IPS-18c (cell line): ENCODE measurements around the gene MTF2.
A peak's percentile ranks its signal among the peaks of the same experiment; 100 is the strongest.
"Not testable (repeated sequence)": the region's sequence is repeated elsewhere in the genome, so short reads cannot be mapped to it uniquely, and the experiment has no call there.

Experiments used
- H3K4me3 ChIP-seq: 2 replicates; pipeline ENCODE4 v1.7.0; 2013; ENCODE audit warnings: low read depth, mild to moderate bottlenecking, low read length, moderate library complexity; ENCODE audit not compliant: insufficient read depth
- H3K9me3 ChIP-seq: one replicate; pipeline ENCODE4 v1.6.1; 2013; ENCODE audit warnings: mild to moderate bottlenecking, low read length, moderate library complexity; ENCODE audit not compliant: control insufficient read depth, insufficient read depth

MTF2 gene

DNA sequence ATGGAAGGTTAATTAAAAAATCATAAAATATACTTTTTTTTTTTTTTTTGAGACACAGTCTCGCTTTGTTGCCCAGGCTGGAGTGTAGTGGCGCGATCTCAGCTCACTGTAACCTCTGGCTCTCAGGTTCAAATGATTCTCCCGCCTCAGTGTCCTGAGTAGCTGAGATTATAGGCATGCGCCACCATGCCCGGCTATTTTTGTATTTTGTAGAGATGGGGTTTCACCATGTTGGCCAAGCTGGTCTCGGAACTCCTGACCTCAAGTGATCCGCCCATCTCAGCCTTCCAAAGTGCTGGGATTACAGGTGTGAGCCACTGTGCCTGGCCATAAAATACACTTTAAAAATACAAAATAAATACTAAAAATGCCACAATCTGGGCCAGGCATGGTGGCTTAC lies 84.2 kb downstream of the MTF2 start:
- not testable (repeated sequence) for H3K4me3 ChIP-seq, H3K9me3 ChIP-seq

DNA sequence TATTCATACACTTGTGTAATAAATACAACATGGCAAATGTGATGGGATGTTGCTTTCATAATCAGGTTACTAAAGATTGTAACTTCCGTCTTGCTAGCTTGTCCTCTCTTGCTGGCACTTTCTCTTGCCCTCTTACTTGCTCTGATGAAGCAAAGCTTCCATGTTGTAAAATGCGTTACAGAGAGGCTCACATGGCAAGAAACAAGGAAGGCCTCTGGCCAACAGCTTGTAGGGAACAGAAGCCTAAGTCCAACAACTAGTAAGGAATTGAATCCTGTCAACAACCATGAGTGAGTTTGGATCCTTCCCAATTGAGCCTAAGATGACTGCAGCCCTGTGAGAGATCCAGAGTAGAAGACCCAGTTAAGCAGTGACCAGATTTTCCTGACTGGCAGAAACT lies 85.7 kb downstream of the MTF2 start:
- Histone ChIP-seq H3K9me3 (no peaks in the 10 kb centered on the region), H3K4me3 (no peak overlapping the region)

DNA sequence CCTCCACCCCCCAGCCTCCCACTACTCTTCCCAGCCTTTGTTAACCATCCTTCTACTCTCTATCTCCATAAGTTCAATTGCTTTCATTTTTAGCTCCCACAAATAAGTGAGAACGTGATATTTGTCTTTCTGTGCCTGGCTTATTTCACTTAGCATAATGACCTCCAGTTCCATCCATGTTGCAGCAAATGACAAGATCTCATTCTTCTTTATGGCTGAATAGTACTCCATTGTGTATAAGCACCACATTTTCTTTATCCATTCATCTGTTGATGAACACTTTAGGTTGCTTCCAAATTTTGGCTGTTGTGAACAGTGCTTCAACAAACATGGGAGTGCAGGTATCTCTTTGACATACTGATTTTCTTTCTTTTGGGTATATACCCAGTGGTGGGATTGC lies 86.8 kb downstream of the MTF2 start:
- not testable (repeated sequence) for H3K9me3 ChIP-seq, H3K4me3 ChIP-seq

DNA sequence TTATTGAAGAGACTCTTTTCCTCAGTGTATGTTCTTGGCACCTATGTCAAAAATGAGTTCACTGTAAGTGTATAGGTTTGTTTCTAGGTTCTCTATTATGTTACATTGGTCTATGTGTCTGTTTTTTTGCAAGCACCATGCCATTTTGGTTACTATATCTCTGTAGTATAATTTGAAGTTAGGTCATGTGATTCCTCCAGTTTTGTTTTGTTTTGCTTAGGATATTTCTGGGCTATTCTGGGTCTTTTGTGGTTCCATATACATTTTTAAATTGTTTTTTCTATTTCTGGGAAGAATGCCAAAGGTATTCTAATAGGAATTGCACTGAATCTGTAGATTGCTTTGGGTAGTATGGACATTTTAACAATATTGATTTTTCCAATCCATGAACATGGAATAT lies 87.9 kb downstream of the MTF2 start:
- Histone ChIP-seq H3K4me3 (no peak overlapping the region), H3K9me3 (no peaks in the 10 kb centered on the region)

DNA sequence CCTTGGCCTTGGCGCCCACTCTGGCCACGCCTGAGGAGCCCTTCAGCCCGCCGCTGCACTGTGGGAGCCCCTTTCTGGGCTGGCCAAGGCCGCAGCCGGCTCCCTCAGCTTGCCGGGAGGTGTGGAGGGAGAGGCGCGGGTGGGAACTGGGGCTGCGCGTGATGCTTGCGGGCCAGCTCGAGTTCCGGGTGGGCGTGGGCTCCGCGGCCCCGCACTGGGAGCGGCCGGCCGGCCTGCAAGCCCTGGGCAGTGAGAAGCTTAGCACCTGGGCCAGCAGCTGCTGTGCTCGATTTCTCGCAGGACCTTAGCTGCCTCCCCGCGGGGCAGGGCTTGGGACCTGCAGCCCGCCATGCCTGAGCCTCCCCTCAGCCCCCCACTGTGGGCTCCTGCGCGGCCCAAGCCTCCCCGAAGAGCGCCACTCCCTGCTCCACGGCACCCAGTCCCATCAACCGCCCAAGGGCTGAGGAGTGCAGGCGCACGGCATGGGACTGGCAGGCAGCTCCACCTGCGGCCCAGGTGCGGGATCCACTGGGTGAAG lies 91.1 kb downstream of the MTF2 start:
- not testable (repeated sequence) for H3K4me3 ChIP-seq

DNA sequence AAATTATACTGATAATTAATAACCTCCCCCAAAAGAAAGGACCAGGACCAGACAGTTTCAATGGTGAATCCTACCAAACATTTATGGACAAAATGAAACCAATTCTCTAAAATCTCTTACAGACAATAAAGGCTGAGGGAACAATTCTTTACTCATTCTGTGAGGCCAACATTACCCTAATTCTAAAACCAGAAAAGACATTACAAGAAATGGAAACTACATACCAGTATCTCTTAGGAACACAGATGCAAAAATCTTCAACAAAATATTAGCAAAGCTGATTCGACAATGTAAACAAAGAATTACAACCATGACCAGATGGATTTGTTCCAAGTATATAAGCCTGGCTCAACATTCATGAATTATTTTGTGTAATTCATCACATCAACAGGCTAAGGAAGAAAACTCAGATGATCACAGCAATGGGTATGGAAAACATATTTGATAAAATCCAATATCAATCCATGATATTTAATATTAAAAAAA lies 92.5 kb downstream of the MTF2 start:
- no peak overlapping the region for H3K4me3 ChIP-seq
- no peaks in the 10 kb centered on the region for H3K9me3 ChIP-seq

More for the DNA sequence above, 91.1 kb downstream of the MTF2 start:
- not testable (repeated sequence) for H3K9me3 ChIP-seq

DNA sequence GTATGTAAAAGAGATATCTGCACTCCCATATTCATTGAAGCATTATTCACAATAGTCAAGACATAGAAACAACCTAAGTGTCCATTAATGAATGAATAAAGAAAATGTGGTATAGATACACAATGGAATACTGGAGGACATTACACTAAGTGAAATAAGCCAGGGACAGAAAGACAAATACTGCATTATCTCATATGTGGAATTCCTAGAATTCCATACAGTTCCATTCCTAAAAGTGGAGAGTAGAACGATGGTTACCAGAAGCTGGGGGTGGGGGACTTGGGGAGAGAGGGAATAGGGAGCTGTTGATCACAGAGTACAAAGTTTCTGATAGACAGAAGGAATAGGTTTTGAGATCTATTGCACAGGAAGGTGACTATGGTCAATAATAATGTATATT lies 93.7 kb downstream of the MTF2 start:
- H3K9me3 ChIP-seq, result no peaks in the 10 kb centered on the region
- no peak overlapping the region for H3K4me3 ChIP-seq

DNA sequence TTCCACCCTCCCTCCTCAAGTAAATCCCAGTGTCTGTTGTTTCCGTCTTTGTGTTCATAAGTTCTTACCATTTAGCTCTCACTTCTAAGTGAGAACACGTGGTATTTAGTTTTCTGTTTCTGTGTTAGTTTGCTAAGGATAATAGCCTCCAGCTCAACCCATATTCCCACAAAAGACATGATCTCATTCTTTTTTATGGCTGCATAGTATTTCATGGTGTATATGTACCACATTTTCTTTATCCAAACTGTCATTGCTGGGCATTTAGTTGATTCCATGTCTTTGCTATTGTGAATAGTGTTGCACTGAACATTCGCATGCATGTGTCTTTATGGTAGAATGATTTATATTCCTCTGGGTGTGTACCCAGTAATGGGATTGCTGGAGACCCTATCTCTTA lies 95.6 kb downstream of the MTF2 start:
- not testable (repeated sequence) for H3K9me3 ChIP-seq, H3K4me3 ChIP-seq

DNA sequence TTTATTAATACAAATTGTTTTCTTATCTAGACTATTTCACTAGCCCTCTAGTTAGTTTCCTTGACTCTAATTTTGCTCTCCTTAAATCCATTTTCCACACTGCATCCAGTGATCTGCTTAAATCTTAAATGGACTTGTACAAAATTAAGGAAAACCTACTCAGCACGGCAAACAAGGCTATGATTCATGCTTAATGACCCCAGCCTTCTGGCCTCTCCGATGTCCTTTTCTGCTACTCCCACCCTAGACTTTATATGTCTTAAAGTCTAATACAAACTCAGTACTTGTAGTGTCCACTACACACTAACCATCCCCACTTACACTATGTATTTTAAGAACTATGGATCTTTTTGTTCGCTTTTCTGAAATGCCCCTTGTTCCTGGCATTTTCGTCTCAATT lies 98.9 kb downstream of the MTF2 start:
- Histone ChIP-seq H3K9me3 (no peaks in the 10 kb centered on the region), H3K4me3 (peak overlapping the region; percentile 21; the same call in 1 of the 2 replicates)

DNA sequence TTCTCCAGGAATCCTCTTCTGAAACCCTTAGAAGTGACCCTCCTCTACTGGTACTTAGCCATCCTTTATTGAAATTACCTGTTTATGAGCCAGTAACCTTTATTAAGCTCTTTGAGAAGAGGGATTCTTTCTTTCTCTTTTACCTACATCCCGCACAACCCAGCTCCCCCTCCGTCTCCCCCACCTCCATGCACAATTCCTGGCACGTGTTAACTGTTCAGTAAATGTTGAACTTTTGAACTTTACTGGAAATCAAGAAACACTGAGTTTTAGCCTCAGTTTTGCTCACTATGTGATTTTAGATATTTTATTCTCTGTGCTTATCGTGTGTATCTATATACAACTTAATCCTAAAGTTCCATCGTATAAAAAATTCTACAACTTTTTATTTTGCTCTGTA lies 99.3 kb downstream of the MTF2 start:
- Histone ChIP-seq H3K9me3 (no peaks in the 10 kb centered on the region), H3K4me3 (peak overlapping the region; percentile 21)

DNA sequence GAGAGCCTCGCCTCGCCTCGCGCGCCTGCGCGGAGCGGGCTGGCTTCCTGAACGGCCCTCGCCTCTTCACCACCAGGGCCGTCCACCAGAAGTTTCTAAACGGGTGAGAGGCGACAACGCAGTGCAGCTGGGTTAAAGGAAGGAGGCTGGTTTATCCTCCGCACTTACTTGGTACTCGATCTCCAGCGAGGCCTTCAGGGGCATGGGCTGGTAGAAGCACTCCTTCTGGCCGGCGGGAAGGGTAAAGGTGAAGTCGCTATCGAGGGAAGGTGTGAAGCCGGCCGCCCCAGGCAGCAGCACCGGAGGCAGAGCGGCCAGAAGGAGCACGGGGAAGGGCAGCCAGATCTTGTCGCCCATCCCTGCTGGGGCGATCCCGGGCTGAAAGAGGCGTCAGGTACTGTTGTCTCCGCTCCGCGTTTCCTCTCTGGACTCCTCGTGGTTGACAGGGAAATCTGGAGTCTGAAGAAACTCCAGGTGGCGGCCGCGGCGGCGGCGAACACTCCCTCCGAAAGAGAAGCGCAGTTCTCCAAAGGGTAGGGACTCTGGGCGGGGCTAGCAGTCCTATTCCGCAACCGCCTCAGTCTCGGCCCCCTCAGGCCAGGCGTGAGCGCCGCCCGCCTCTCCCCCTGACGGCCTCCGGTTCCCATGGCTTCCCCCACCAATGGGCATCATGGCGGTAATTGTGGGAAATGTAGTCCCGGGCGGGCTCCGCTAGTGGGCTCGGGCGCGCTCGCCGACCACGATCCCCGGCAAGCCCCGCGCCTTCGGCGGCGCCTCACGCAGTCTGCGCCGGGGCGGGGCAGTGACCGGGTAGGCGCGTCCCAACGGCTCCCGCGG lies 101.0 kb downstream of the MTF2 start, which contains the start of gene TMED5:
Gene TMED5 (minus strand): TSS at position 528 of the 837 bp plus-strand sequence. CDS start 171 bp downstream, at position 357.
- peak within 1 kb of the TSS; percentile 93 for H3K4me3 ChIP-seq

DNA sequence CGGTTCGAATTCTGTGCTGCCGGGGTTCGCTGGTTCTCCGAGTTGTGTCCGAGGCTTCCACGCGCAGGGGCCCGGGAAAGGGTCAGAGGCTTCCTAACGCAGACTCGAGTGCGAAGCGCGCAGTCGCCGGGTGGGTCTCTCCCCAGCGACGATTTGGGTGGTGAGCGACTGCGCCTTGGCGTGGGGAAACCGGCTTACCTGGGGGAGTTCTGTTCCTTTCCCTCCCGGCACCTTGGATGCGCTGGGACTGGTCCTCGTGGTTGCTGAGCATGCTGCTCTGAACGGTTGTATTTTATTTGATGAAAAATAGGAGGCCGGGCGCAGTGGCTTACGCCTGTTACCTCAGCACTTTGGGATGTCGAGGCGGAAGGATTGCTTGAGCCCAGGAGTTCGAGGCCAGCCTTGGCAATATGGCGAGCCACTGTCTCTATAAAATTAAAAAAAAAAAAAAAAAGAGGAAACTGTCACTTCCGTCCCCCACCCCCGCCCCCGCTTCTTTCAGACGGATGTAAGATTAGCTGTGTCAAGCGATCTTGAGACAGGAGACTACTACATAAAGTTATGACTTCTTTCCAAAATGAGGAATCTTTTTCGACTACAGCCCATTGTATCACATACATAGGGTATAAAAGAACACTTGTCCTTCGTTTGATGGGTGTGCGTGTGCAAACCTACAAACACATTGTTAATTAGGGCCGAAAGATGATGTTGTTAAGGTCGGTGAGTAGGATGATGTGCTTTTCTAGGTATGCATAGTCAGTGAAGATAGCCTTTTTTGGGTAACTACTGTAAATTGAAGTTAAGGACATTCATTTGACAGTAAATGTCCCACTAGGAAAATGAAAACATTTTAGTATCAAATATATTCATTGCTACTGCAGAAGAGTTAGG lies 101.9 kb downstream of the MTF2 start, which contains the start of gene CCDC18:
Gene CCDC18 (plus strand): TSS at position 2 of the 891 bp plus-strand sequence. CDS start 2,638 bp downstream, outside the sequence.
- Histone ChIP-seq H3K9me3 (no peaks in the 10 kb centered on the region), H3K4me3 (peak within 1 kb of the TSS; percentile 93)

More for the DNA sequence above, 101.0 kb downstream of the MTF2 start, which contains the start of gene TMED5:
- H3K9me3 ChIP-seq, result no peaks in the 10 kb centered on the region

DNA sequence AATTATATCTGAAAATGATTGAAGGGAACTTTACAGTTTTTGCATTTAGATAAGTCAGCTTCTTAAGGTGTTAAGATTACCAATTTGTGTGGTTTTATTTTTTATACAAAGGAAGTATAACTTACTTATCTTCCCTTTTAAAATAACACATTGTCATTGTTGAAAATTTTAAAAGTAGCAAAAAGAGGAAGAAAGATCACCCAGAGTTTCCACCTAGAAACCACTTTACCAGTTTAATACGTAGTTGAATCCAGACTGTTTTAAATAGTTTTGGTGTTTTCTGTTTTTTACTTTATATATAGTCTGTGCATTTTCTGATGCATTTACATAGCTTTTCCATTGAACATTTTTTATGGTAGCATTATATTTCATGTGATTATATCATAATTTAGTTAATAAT lies 107.6 kb downstream of the MTF2 start:
- no peak overlapping the region for H3K4me3 ChIP-seq

More for the DNA sequence above, 107.6 kb downstream of the MTF2 start:
- H3K9me3 ChIP-seq, result no peaks in the 10 kb centered on the region
